C4-2B (cell line): ENCODE data around the gene ERC2.

ENCODE experiments used
- ZFX ChIP-seq: fragments of 450-650 bp; IDR thresholded peaks from 2 replicates; pipeline ENCODE4 v1.6.1; 2017
- TF ChIP-seq, protein P1 (sequence below): fragments of 450-650 bp; conservative IDR thresholded peaks from 2 replicates; pipeline ENCODE4 v1.5.1; 2017; ENCODE audit warnings: mild to moderate bottlenecking

GRCh38 chr3:55467099-55467498, 1001.2 kb downstream of the ERC2 start:
- TF ChIP-seq, protein P1, sequence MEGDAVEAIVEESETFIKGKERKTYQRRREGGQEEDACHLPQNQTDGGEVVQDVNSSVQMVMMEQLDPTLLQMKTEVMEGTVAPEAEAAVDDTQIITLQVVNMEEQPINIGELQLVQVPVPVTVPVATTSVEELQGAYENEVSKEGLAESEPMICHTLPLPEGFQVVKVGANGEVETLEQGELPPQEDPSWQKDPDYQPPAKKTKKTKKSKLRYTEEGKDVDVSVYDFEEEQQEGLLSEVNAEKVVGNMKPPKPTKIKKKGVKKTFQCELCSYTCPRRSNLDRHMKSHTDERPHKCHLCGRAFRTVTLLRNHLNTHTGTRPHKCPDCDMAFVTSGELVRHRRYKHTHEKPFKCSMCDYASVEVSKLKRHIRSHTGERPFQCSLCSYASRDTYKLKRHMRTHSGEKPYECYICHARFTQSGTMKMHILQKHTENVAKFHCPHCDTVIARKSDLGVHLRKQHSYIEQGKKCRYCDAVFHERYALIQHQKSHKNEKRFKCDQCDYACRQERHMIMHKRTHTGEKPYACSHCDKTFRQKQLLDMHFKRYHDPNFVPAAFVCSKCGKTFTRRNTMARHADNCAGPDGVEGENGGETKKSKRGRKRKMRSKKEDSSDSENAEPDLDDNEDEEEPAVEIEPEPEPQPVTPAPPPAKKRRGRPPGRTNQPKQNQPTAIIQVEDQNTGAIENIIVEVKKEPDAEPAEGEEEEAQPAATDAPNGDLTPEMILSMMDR = no peak
- no peak for TF ChIP-seq ZFX
